Neural progenitor cell (in vitro differentiated cells): ENCODE data around the gene PRDM5. TPM values are rescaled to one million over a fixed set of nuclear protein-coding genes. Genes with fewer than 3 reads are reported as not detected.

Experiments
- DNase-seq: peaks from one replicate; pipeline ENCODE4 v3.0.0-alpha.2; 2016; ENCODE audit warnings: low spot score
- H2AFZ ChIP-seq: fragments of 200-600 bp; sonication (generic); replicated peaks from 2 replicates; pipeline ENCODE4 v1.6.1; 2016; ENCODE audit warnings: antibody characterized with exemption
- H3F3A ChIP-seq: fragments of 200-600 bp; sonication (generic); 2 replicates; pipeline ENCODE4 v1.6.1; 2016; ENCODE audit warnings: antibody characterized with exemption, low read depth
- H3K27ac ChIP-seq: fragments of 200-600 bp; sonication (generic); 2 replicates; pipeline ENCODE4 v1.5.1; 2016; ENCODE audit warnings: mild to moderate bottlenecking
- H3K27me3 ChIP-seq: fragments of 200-600 bp; sonication (generic); 2 replicates; pipeline ENCODE4 v1.6.1; 2016; ENCODE audit warnings: mild to moderate bottlenecking, moderate library complexity
- H3K36me3 ChIP-seq: fragments of 200-600 bp; sonication (generic); 2 replicates; pipeline ENCODE4 v1.5.1; 2016
- H3K4me1 ChIP-seq: fragments of 200-600 bp; sonication (generic); 2 replicates; pipeline ENCODE4 v1.6.1; 2016; ENCODE audit warnings: mixed run types
- H3K4me2 ChIP-seq: fragments of 200-600 bp; sonication (generic); 2 replicates; pipeline ENCODE4 v1.6.1; 2016
- H3K4me3 ChIP-seq: fragments of 200-600 bp; sonication (generic); 2 replicates; pipeline ENCODE4 v1.5.1; 2016
- H3K79me2 ChIP-seq: fragments of 200-600 bp; sonication (generic); 2 replicates; pipeline ENCODE4 v1.6.1; 2016; ENCODE audit warnings: low read depth
- H3K9ac ChIP-seq: fragments of 200-600 bp; sonication (generic); 2 replicates; pipeline ENCODE4 v1.6.1; 2016
- H3K9me3 ChIP-seq: fragments of 200-600 bp; sonication (generic); 2 replicates; pipeline ENCODE4 v1.5.1; 2016; ENCODE audit warnings: low read depth
- H4K20me1 ChIP-seq: fragments of 200-600 bp; sonication (generic); 2 replicates; pipeline ENCODE4 v1.6.1; 2016; ENCODE audit warnings: low read depth
- H3K27ac Mint-ChIP-seq: 3 replicates; pipeline ENCODE4 v1.8.0; 2021; ENCODE audit warnings: mixed read lengths
- H3K27me3 Mint-ChIP-seq: 2 replicates; pipeline ENCODE4 v1.8.0; 2022; ENCODE audit warnings: low read depth, mild to moderate bottlenecking, inconsistent platforms, moderate library complexity, mixed read lengths; ENCODE audit not compliant: insufficient read depth
- H3K36me3 Mint-ChIP-seq: 3 replicates; pipeline ENCODE4 v1.8.0; 2021; ENCODE audit warnings: mixed read lengths
- H3K4me1 Mint-ChIP-seq: 3 replicates; pipeline ENCODE4 v1.8.0; 2021; ENCODE audit warnings: mixed read lengths
- H3K4me3 Mint-ChIP-seq: 3 replicates; pipeline ENCODE4 v1.8.0; 2021; ENCODE audit warnings: mild to moderate bottlenecking, moderate library complexity, mixed read lengths
- H3K9me3 Mint-ChIP-seq: 3 replicates; pipeline ENCODE4 v1.8.0; 2020; ENCODE audit warnings: mixed read lengths
- CTCF ChIP-seq: fragments of 200-600 bp; sonication (generic); IDR thresholded peaks from 2 replicates; pipeline ENCODE4 v1.5.1; 2017; ENCODE audit warnings: antibody characterized with exemption, mild to moderate bottlenecking
- EZH2 ChIP-seq: fragments of 200-600 bp; sonication (generic); IDR thresholded peaks from 2 replicates; pipeline ENCODE4 v1.6.1; 2017; ENCODE audit warnings: antibody characterized with exemption, mild to moderate bottlenecking, moderate library complexity
- EZH2phosphoT487 ChIP-seq: fragments of 200-600 bp; sonication (generic); IDR thresholded peaks from 2 replicates; pipeline ENCODE4 v1.6.1; 2017; ENCODE audit warnings: antibody characterized with exemption
- total RNA-seq: library from RNA; depleted of rRNA; stranded (reverse); fragments of >200 nt; gene quantifications from 2 replicates; pipeline ENCODE4 v1.2.3, GENCODE V29; 2015; ENCODE audit warnings: low replicate concordance

PRDM5 gene
- total RNA-seq, 1 donor from 2014 or later = 51.7 TPM

- Mint-ChIP-seq H3K9me3 (no peaks in the 10 kb centered on the region), H3K4me1 (peaks cover 36% of the 10 kb centered on the region), H3K27me3 (peaks cover 6% of the 10 kb centered on the region), H3K27ac (no peak overlapping the region), H3K36me3 (no peaks in the 10 kb centered on the region), H3K4me3 (no peak overlapping the region)
- no peaks in the 10 kb centered on the region for H3K36me3 ChIP-seq
- no peak overlapping the region for H3K27ac ChIP-seq
- peaks cover 46% of the 10 kb centered on the region for H3K4me1 ChIP-seq
- no peaks in the 10 kb centered on the region for H3K9me3 ChIP-seq
- peaks cover 14% of the 10 kb centered on the region for H4K20me1 ChIP-seq
- H3K9ac ChIP-seq = no peak overlapping the region
- peaks cover 30% of the 10 kb centered on the region for H3F3A ChIP-seq
- H3K4me2 ChIP-seq = no peak overlapping the region
- no peaks in the 10 kb centered on the region for H3K27me3 ChIP-seq
- H3K4me3 ChIP-seq = no peak overlapping the region
- no peak for DNase-seq
- peaks cover 63% of the 10 kb centered on the region for H3K79me2 ChIP-seq
- no peak overlapping the region for H2AFZ ChIP-seq
- TF ChIP-seq CTCF = peak; percentile 8
- TF ChIP-seq EZH2phosphoT487 = no peak
- no peak for TF ChIP-seq EZH2
Observed at GRCh38 chr4:120919358-120919757, 3.2 kb downstream of the PRDM5 start.

- peaks cover 50% of the 10 kb centered on the region for H3K4me1 ChIP-seq
- no peak overlapping the region for H3K4me3 ChIP-seq
- no peaks in the 10 kb centered on the region for H3K9me3 ChIP-seq
- no peak overlapping the region for H3K27ac Mint-ChIP-seq
- H3K4me3 Mint-ChIP-seq = no peak overlapping the region
- DNase-seq = no peak
- no peak overlapping the region for H3K4me2 ChIP-seq
- H3K27me3 Mint-ChIP-seq = peaks cover 6% of the 10 kb centered on the region
- H3K27me3 ChIP-seq = no peaks in the 10 kb centered on the region
- peaks cover 14% of the 10 kb centered on the region for H4K20me1 ChIP-seq
- no peaks in the 10 kb centered on the region for H3K36me3 ChIP-seq
- H3K4me1 Mint-ChIP-seq = peaks cover 36% of the 10 kb centered on the region
- no peak overlapping the region for H3K9ac ChIP-seq
- peak overlapping the region; percentile 29 for H3K27ac ChIP-seq
- no peaks in the 10 kb centered on the region for H3K9me3 Mint-ChIP-seq
- TF ChIP-seq CTCF (no peak), EZH2phosphoT487 (no peak), EZH2 (no peak)
- H3F3A ChIP-seq = peaks cover 25% of the 10 kb centered on the region
- no peaks in the 10 kb centered on the region for H3K36me3 Mint-ChIP-seq
- H2AFZ ChIP-seq = no peak overlapping the region
- peaks cover 69% of the 10 kb centered on the region for H3K79me2 ChIP-seq
Observed at GRCh38 chr4:120918788-120919187, 3.7 kb downstream of the PRDM5 start.

GRCh38 chr4:120918092-120918491, 4.4 kb downstream of the PRDM5 start:
- Mint-ChIP-seq H3K4me3 (no peak overlapping the region), H3K36me3 (no peaks in the 10 kb centered on the region), H3K27me3 (peaks cover 5% of the 10 kb centered on the region), H3K27ac (no peak overlapping the region), H3K4me1 (peaks cover 31% of the 10 kb centered on the region), H3K9me3 (no peaks in the 10 kb centered on the region)
- Histone ChIP-seq H3K4me1 (peaks cover 48% of the 10 kb centered on the region), H3K27me3 (no peaks in the 10 kb centered on the region), H2AFZ (no peak overlapping the region), H3K9me3 (no peaks in the 10 kb centered on the region), H3K4me2 (no peak overlapping the region), H3K36me3 (no peaks in the 10 kb centered on the region), H3F3A (peaks cover 20% of the 10 kb centered on the region), H3K9ac (no peak overlapping the region), H3K27ac (no peak overlapping the region), H3K4me3 (no peak overlapping the region), H3K79me2 (peaks cover 76% of the 10 kb centered on the region), H4K20me1 (peaks cover 14% of the 10 kb centered on the region)
- DNase-seq = no peak
- TF ChIP-seq EZH2phosphoT487 = no peak
- no peak for TF ChIP-seq CTCF
- TF ChIP-seq EZH2 = no peak
